Activated CD4-positive, alpha-beta T cell treated with anti-CD3 and anti-CD28 coated beads, Interleukin-2, amount 10 ng/mL, durations not matched to agents 24 days and 14 days (primary cell): ENCODE data around the gene GJB4. TPM values are rescaled to one million over a fixed set of nuclear protein-coding genes. Genes with fewer than 3 reads are reported as not detected.

Experiments used
- DNase-seq: peaks from one replicate; pipeline ENCODE4 v3.0.0; 2022
- H3K27ac Mint-ChIP-seq: one replicate; pipeline ENCODE4 v1.8.0; 2022; ENCODE audit warnings: mild to moderate bottlenecking, mixed read lengths
- H3K27me3 Mint-ChIP-seq: one replicate; pipeline ENCODE4 v1.8.0; 2022; ENCODE audit warnings: mixed read lengths
- H3K36me3 Mint-ChIP-seq: one replicate; pipeline ENCODE4 v1.8.0; 2022; ENCODE audit warnings: low read depth, mild to moderate bottlenecking, mixed read lengths
- H3K4me1 Mint-ChIP-seq: one replicate; pipeline ENCODE4 v1.8.0; 2021; ENCODE audit warnings: mixed read lengths
- H3K4me3 Mint-ChIP-seq: one replicate; pipeline ENCODE4 v1.8.0; 2022; ENCODE audit warnings: mild to moderate bottlenecking, moderate library complexity, mixed read lengths
- H3K9me3 Mint-ChIP-seq: one replicate; pipeline ENCODE4 v1.8.0; 2021; ENCODE audit warnings: mixed read lengths
- intact Hi-C: fragments of 100-400 bp; cut with micrococcal nuclease; formaldehyde crosslinking; loops from one replicate; pipeline ENCODE4 v1.15.1; 2023
- total RNA-seq: library from RNA; stranded (reverse); gene quantifications from 2 replicates; pipeline ENCODE4 v1.2.3, GENCODE V29; 2022

The GJB4 gene
- total RNA-seq, 1 donor from 2014 or later: not detected

GRCh38 chr1:34739613-34740012 lies 19.9 kb upstream of the GJB4 start:
- Mint-ChIP-seq H3K27me3 (peaks cover 1% of the 10 kb centered on the region), H3K4me1 (no peaks in the 10 kb centered on the region), H3K9me3 (no peaks in the 10 kb centered on the region), H3K4me3 (no peak overlapping the region), H3K27ac (no peak overlapping the region), H3K36me3 (no peaks in the 10 kb centered on the region)
- intact Hi-C loops: loop anchor here (5.0 kb wide), 1 partner anchor 1107 kb away; no protein-coding TSS in a partner anchor
- no peak for DNase-seq

DNA sequence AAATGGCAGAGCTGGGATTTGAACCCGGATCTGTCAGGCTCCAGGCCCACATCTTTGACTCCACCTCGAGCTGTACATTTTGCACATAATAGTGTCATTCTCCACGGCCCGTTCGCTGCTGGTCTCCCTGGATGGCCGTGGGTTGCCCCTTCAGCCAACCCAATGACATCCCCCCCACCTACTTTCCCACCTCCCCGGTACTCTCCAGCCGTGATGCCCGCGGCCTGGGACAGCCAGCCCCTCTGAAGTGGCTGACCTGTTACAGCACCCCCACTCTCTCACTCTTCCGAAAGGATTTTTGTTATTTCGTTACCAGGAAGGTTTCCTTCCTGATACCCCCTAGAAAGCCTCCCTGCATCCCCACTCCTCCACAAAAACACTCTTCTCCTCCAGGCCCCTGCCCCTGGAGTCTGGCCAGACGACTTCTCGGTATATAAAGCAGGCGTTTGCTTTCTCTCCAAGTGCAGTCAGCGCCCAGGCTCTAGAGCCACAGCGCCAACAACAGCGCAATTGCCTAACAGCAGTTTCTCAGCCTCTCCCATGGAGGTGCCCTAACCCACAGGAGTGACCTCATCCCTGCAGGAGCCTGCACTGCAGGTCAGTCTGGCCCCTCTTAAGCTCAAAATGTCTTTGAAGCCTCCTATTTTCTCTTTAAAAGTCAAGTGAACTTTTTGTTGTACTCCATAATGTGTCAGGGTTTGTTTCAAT lies 19.2 kb upstream of the GJB4 start:
- Mint-ChIP-seq H3K4me3 (no peak overlapping the region), H3K27ac (no peak overlapping the region), H3K9me3 (no peaks in the 10 kb centered on the region), H3K36me3 (no peaks in the 10 kb centered on the region), H3K4me1 (no peaks in the 10 kb centered on the region), H3K27me3 (peaks cover 1% of the 10 kb centered on the region)
- intact Hi-C loops: loop anchor here (5.0 kb wide), 1 partner anchor 1108 kb away; no protein-coding TSS in a partner anchor
- DNase-seq: no peak

DNA sequence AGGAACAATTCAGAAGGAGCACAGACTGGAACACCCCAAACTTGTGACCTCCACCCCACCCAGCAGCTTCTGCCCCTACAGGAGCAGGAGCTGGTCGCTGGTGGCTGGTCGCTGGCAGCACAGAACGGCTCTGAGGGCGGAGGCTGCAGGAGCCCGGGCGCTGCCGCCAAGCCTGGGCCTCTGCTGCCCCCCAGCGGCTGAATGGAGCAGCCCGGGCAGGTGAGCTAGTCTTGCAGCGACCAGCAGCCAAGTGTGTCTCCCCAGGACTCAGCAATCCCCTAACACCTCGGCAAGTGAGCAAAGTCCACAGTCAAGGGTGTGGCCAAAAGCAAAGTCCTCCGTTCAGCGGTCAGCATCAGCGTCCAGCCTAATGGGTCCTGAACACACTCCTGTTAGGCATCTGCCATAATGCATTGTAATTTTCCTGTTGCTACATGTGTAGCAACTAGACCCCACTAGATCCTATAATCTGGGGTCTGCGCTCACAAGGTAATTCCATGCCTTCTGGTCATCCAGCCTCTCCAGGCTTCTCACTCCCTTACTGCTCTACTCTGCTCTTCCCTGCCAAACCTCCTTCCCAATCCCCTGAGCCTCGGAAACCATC lies 16.8 kb upstream of the GJB4 start:
- H3K27me3 Mint-ChIP-seq: peaks cover 1% of the 10 kb centered on the region
- H3K36me3 Mint-ChIP-seq: no peaks in the 10 kb centered on the region
- H3K4me3 Mint-ChIP-seq: no peak overlapping the region
- H3K9me3 Mint-ChIP-seq: no peaks in the 10 kb centered on the region
- H3K27ac Mint-ChIP-seq: no peak overlapping the region
- intact Hi-C loops: loop anchor here (2.0 to 5.0 kb wide), 2 partner anchors 276 to 1110 kb away; no protein-coding TSS in a partner anchor
- DNase-seq: peak; percentile 94
- H3K4me1 Mint-ChIP-seq: no peaks in the 10 kb centered on the region

- H3K9me3 Mint-ChIP-seq: no peaks in the 10 kb centered on the region
- H3K4me1 Mint-ChIP-seq: no peaks in the 10 kb centered on the region
- DNase-seq: no peak
- no peaks in the 10 kb centered on the region for H3K36me3 Mint-ChIP-seq
- peaks cover 1% of the 10 kb centered on the region for H3K27me3 Mint-ChIP-seq
- intact Hi-C loops: loop anchor here (2.0 to 5.0 kb wide), 2 partner anchors 277 to 1111 kb away; no protein-coding TSS in a partner anchor
- H3K4me3 Mint-ChIP-seq: no peak overlapping the region
- H3K27ac Mint-ChIP-seq: no peak overlapping the region
Measured at GRCh38 chr1:34743775-34744174, 15.8 kb upstream of the GJB4 start.

DNA sequence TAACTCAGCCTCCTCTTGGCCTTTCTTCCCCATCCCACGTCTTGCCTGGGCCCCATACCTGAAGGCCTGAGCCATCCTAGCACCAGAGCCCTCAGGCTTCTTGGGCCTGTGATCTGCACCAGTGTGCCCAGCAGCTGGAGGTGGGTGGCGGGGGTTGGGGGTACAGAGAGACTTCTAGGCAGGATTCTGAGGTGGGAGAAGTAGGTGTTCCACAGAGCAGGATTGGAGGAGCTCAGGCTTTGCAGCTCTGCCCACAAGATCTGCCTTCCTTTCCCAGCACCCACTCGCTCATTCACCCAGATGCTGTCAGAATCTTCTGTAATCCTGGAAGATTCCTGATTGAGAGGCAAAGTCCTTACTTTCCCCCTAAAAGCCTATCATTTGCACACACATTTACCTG lies 14.7 kb upstream of the GJB4 start:
- no peak for DNase-seq

GRCh38 chr1:34745666-34746065 lies 13.9 kb upstream of the GJB4 start:
- intact Hi-C loops: no loop called here
- Mint-ChIP-seq H3K36me3 (no peaks in the 10 kb centered on the region), H3K9me3 (no peaks in the 10 kb centered on the region), H3K27ac (no peak overlapping the region), H3K4me1 (no peaks in the 10 kb centered on the region), H3K4me3 (no peak overlapping the region), H3K27me3 (peaks cover 1% of the 10 kb centered on the region)
- DNase-seq: no peak

More for the DNA sequence above, 14.7 kb upstream of the GJB4 start:
- Mint-ChIP-seq H3K4me3 (no peak overlapping the region), H3K36me3 (no peaks in the 10 kb centered on the region), H3K27ac (no peak overlapping the region), H3K9me3 (no peaks in the 10 kb centered on the region), H3K27me3 (peaks cover 1% of the 10 kb centered on the region), H3K4me1 (no peaks in the 10 kb centered on the region)
- intact Hi-C loops: loop anchor here (5.0 kb wide), 1 partner anchor 1113 kb away; no protein-coding TSS in a partner anchor

- Mint-ChIP-seq H3K27ac (no peak overlapping the region), H3K4me3 (no peak overlapping the region), H3K9me3 (no peaks in the 10 kb centered on the region), H3K36me3 (no peaks in the 10 kb centered on the region), H3K4me1 (no peaks in the 10 kb centered on the region), H3K27me3 (peaks cover 1% of the 10 kb centered on the region)
- intact Hi-C loops: no loop called here
- DNase-seq: no peak
Measured at GRCh38 chr1:34746101-34746500, 13.4 kb upstream of the GJB4 start.

DNA sequence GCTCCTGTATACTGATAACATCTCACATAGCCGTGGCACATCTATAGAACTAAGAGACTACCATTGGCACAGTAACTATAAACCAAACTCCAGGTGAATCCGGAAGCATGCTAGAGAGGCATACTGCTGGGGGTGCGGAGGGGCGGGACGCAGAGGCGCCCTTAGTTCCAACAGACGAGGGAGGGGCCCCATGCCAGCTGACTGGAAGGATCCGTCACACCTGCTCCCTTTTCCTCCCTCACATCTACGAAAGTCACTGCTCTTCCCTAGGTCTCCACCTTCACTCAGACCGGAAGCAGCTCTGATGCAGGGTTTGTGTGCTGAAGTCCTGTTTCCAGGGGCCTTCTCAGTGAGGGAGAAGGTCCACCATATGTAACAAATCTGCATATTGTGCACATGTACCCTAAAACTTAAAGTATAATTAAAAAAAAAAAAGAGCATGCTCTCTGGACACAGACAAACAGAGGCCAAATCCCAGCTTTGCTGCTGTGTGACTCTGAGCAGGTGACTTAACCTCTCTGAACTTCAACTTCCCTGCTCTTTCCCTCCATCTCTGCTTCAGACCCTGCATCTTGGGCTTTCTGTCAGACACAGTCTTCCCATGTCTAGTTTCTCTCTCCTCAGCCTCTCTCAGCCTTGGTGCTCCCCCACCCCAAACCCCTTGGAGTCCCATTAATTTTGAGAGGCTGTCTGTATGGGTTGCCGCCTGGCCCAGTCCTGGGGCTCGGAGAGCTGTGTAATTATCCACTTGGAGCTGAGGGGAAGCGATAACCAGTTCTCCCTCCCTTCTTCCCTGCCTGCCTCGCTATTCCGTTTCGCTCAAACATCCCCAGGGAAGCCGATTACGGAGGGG lies 12.5 kb upstream of the GJB4 start:
- Mint-ChIP-seq H3K36me3 (no peaks in the 10 kb centered on the region), H3K4me3 (no peak overlapping the region), H3K27me3 (peaks cover 1% of the 10 kb centered on the region), H3K4me1 (no peaks in the 10 kb centered on the region), H3K9me3 (no peaks in the 10 kb centered on the region), H3K27ac (no peak overlapping the region)
- DNase-seq: no peak
- intact Hi-C loops: no loop called here

- Mint-ChIP-seq H3K4me1 (no peaks in the 10 kb centered on the region), H3K27me3 (no peaks in the 10 kb centered on the region), H3K27ac (no peak overlapping the region), H3K9me3 (no peaks in the 10 kb centered on the region), H3K4me3 (no peak overlapping the region), H3K36me3 (no peaks in the 10 kb centered on the region)
- no peak for DNase-seq
- intact Hi-C loops: no loop called here
Measured at GRCh38 chr1:34747638-34747941, 11.9 kb upstream of the GJB4 start.

- Mint-ChIP-seq H3K9me3 (no peaks in the 10 kb centered on the region), H3K4me1 (no peaks in the 10 kb centered on the region), H3K36me3 (no peaks in the 10 kb centered on the region)
Measured at GRCh38 chr1:34749992-34750391, 9.5 kb upstream of the GJB4 start.

GRCh38 chr1:34750610-34751009 lies 8.9 kb upstream of the GJB4 start:
- Mint-ChIP-seq H3K27me3 (no peaks in the 10 kb centered on the region), H3K4me1 (no peaks in the 10 kb centered on the region), H3K27ac (no peak overlapping the region), H3K4me3 (no peak overlapping the region), H3K9me3 (no peaks in the 10 kb centered on the region), H3K36me3 (no peaks in the 10 kb centered on the region)
- DNase-seq: no peak
- intact Hi-C loops: no loop called here

More at GRCh38 chr1:34749992-34750391, 9.5 kb upstream of the GJB4 start:
- Mint-ChIP-seq H3K27ac (no peak overlapping the region), H3K4me3 (no peak overlapping the region), H3K27me3 (no peaks in the 10 kb centered on the region)
- DNase-seq: no peak
- intact Hi-C loops: no loop called here

DNA sequence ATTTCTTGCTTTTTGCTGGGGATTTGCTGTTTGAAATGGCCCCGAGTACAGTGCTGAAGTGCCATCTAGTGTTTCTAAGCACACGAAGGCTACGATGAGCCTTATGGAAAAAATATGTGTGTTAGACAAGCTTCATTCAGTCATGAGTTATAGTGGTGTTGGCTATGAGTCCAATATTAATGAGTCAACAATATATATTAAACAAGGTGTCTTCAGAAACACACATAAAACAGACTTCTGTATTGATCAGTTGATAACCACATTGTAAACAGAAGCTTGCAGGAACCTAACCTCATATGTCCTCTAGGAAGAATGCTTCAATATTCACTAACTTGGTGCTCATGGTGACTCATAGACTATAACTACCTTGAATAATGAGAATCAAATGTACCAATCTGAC lies 6.4 kb upstream of the GJB4 start:
- intact Hi-C loops: no loop called here
- H3K4me3 Mint-ChIP-seq: no peak overlapping the region
- H3K36me3 Mint-ChIP-seq: no peaks in the 10 kb centered on the region
- H3K27me3 Mint-ChIP-seq: no peaks in the 10 kb centered on the region
- H3K27ac Mint-ChIP-seq: no peak overlapping the region
- H3K9me3 Mint-ChIP-seq: no peaks in the 10 kb centered on the region
- H3K4me1 Mint-ChIP-seq: no peaks in the 10 kb centered on the region
- DNase-seq: no peak

DNA sequence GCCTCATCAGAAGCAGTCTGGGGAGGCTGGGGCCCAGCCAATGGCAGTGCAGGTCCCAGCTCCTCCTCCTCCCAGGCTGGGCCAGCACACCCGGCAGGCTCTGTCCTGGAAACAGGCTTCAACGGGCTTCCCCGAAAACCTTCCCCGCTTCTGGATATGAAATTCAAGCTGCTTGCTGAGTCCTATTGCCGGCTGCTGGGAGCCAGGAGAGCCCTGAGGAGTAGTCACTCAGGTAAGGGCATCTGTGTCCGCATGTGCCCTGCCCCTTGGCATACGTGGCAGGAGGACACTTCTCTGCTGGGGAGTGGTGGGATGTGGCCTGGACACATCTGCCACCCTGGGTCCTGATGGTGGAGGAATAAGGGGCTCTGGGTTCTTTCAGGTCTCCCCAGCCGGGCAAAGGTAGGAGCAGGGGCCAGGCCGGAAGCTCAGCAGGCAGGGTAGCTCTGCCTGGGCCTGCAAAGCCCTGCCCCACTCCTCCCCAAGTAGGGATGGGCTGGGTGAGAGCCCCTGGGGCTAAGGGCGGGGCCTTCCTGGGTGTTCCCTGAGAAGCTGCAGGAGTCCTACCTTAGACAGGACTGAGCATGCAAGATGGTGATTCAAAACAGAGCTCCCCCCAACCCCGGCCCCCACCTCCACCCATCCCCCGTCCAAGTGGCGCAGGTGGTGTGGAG lies 4.4 kb upstream of the GJB4 start, which contains the start of gene GJB5:
GJB5 (plus strand) TSS at position 84 of the 674 bp plus-strand sequence. CDS start 2,284 bp downstream, outside the sequence.
- H3K4me3 Mint-ChIP-seq: no peak within 1 kb of the TSS
- no peaks in the 10 kb centered on the region for H3K9me3 Mint-ChIP-seq
- no peaks in the 10 kb centered on the region for H3K36me3 Mint-ChIP-seq
- H3K27ac Mint-ChIP-seq: no peak within 1 kb of the TSS
- H3K27me3 Mint-ChIP-seq: no peaks in the 10 kb centered on the region
- DNase-seq: no peak
- no peaks in the 10 kb centered on the region for H3K4me1 Mint-ChIP-seq
- intact Hi-C loops: no loop called here
